DOHH2 (cell line): Measurements from ENCODE around the gene CDKAL1.
A peak's percentile ranks its signal among the peaks of the same experiment; 100 is the strongest.

Experiments used
- H3F3A ChIP-seq: fragments of 200-600 bp; sonication (generic), shearing (Covaris generic); 2 replicates; pipeline ENCODE4 v1.6.0; 2016; ENCODE audit warnings: antibody characterized with exemption, mild to moderate bottlenecking; ENCODE audit not compliant: control insufficient read depth, insufficient read depth
- H3K27ac ChIP-seq: fragments of 200-600 bp; sonication (generic); 2 replicates; pipeline ENCODE4 v1.5.1; 2014; ENCODE audit warnings: low read depth, mild to moderate bottlenecking, low read length, moderate library complexity
- H3K27me3 ChIP-seq: fragments of 200-600 bp; sonication (generic); 2 replicates; pipeline ENCODE4 v1.6.1; 2014; ENCODE audit warnings: mild to moderate bottlenecking, low read length, mixed read lengths; ENCODE audit not compliant: control insufficient read depth
- H3K36me3 ChIP-seq: fragments of 200-600 bp; sonication (generic); 2 replicates; pipeline ENCODE4 v1.6.1; 2014; ENCODE audit warnings: mild to moderate bottlenecking, low read length, moderate library complexity, mixed read lengths; ENCODE audit not compliant: control insufficient read depth
- H3K4me1 ChIP-seq: fragments of 200-600 bp; sonication (generic); 2 replicates; pipeline ENCODE4 v1.6.1; 2014; ENCODE audit warnings: mild to moderate bottlenecking, low read length, mixed read lengths; ENCODE audit not compliant: control insufficient read depth
- H3K4me2 ChIP-seq: fragments of 200-600 bp; sonication (generic); 2 replicates; pipeline ENCODE4 v1.6.0; 2014; ENCODE audit warnings: mild to moderate bottlenecking, low read length, moderate library complexity
- H3K4me3 ChIP-seq: fragments of 200-600 bp; sonication (generic); 2 replicates; pipeline ENCODE4 v1.5.1; 2014; ENCODE audit warnings: mild to moderate bottlenecking, low read length, mixed read lengths
- H3K79me2 ChIP-seq: fragments of 200-600 bp; sonication (generic); 2 replicates; pipeline ENCODE4 v1.6.1; 2014; ENCODE audit warnings: mild to moderate bottlenecking, low read length, mixed read lengths; ENCODE audit not compliant: control insufficient read depth
- H3K9me2 ChIP-seq: fragments of 200-600 bp; sonication (generic); replicated peaks from 2 replicates; pipeline ENCODE4 v1.6.1; 2014; ENCODE audit warnings: mild to moderate bottlenecking, low read length, mixed read lengths; ENCODE audit not compliant: control insufficient read depth
- H3K9me3 ChIP-seq: fragments of 200-600 bp; sonication (generic); 2 replicates; pipeline ENCODE4 v1.6.1; 2014; ENCODE audit warnings: antibody characterized with exemption, low read length, mixed read lengths; ENCODE audit not compliant: control insufficient read depth, insufficient read depth
- H4K20me1 ChIP-seq: fragments of 200-600 bp; sonication (generic); 2 replicates; pipeline ENCODE4 v1.6.0; 2014; ENCODE audit warnings: low read depth, mild to moderate bottlenecking, antibody characterized with exemption, low read length, moderate library complexity; ENCODE audit not compliant: control insufficient read depth, insufficient read depth
- EZH2phosphoT487 ChIP-seq: fragments of 200-600 bp; sonication (generic); IDR thresholded peaks from 2 replicates; pipeline ENCODE4 v1.6.1; 2017; ENCODE audit warnings: borderline replicate concordance, mild to moderate bottlenecking, antibody characterized with exemption, low read length, moderate library complexity, mixed read lengths
- TF ChIP-seq, protein P1 (sequence below): fragments of 200-600 bp; sonication (generic); IDR thresholded peaks from one replicate; pipeline ENCODE4 v1.5.1; 2014; ENCODE audit warnings: antibody characterized with exemption, mild to moderate bottlenecking, low read depth, low read length; ENCODE audit not compliant: poor library complexity, severe bottlenecking

CDKAL1 gene

DNA sequence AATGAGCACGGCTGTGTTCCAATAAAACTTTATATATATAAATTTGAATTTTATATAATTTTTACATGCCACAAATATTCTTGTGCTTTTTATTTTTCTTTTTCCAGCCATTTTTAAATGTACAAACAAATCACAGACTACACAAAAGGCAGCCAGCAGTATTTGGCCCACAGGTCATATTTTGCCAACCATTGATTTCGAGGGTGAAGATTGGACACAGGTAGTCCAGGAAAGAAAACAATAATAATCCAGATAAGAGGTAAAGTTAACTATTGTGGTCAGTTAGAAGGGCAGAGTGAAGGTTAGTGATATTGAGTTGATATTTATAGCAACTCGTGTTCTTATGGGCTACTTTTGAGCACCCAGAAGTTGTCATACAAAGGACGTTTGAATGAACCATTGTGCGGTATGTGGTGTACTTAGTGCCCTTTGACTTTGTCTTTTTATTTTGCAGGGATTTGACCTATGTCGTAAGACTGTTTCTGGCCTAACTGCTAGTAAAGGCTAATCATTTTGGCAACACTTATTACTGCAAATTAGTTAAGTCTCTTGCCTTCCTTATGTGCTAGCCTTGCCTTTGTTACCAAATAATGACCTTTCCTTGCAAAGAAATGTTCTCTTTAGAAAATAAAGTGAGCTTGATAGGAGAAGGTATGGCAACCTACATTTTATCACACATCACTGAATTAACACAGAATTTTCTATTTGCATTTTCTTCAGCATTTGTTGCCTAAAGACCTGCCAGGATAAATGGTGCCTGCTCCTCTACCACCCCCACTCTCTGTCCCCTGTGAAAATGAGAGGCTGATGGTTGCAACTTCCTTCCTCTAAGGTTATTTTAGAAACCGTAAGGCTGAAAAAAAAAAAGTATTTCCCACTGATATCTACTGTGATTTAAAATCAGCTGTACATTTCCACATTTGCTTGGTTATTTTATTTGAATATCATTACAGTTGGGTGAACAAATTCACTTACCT, 565.4 kb downstream of the CDKAL1 start:
- Histone ChIP-seq H3K36me3 (no peaks in the 10 kb centered on the region), H3K9me3 (no peaks in the 10 kb centered on the region), H3K4me1 (peaks cover 11% of the 10 kb centered on the region), H3K4me2 (peak overlapping the region; percentile 25), H3K79me2 (no peaks in the 10 kb centered on the region), H3K4me3 (no peak overlapping the region), H3K27ac (no peak overlapping the region), H4K20me1 (no peaks in the 10 kb centered on the region), H3K27me3 (no peaks in the 10 kb centered on the region), H3F3A (no peaks in the 10 kb centered on the region), H3K9me2 (no peaks in the 10 kb centered on the region)
- TF ChIP-seq, protein P1, sequence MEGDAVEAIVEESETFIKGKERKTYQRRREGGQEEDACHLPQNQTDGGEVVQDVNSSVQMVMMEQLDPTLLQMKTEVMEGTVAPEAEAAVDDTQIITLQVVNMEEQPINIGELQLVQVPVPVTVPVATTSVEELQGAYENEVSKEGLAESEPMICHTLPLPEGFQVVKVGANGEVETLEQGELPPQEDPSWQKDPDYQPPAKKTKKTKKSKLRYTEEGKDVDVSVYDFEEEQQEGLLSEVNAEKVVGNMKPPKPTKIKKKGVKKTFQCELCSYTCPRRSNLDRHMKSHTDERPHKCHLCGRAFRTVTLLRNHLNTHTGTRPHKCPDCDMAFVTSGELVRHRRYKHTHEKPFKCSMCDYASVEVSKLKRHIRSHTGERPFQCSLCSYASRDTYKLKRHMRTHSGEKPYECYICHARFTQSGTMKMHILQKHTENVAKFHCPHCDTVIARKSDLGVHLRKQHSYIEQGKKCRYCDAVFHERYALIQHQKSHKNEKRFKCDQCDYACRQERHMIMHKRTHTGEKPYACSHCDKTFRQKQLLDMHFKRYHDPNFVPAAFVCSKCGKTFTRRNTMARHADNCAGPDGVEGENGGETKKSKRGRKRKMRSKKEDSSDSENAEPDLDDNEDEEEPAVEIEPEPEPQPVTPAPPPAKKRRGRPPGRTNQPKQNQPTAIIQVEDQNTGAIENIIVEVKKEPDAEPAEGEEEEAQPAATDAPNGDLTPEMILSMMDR: no peak
- TF ChIP-seq EZH2phosphoT487: no peak

DNA sequence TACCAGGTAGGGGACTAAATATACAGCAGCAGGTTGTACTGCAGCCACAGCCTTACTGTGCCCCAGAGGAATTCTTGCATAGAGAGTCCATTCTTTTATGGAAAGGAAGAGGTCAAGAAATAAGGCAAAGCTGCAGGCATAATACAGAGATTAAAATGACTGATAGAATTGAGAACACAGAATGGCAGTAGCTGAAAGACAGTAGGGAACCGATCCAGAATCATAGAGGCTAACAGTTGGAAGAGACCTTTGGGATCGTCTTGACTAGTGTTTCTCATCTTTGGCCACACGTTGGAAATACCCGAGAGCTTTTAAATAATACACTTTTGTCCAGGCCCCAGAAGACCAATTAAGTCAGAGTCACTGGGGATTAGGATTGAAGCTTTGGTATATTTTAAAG, 566.7 kb downstream of the CDKAL1 start:
- no peak for TF ChIP-seq EZH2phosphoT487
- TF ChIP-seq, protein P1: no peak
- no peaks in the 10 kb centered on the region for H3F3A ChIP-seq
- no peaks in the 10 kb centered on the region for H3K9me3 ChIP-seq
- no peaks in the 10 kb centered on the region for H4K20me1 ChIP-seq
- H3K4me1 ChIP-seq: peaks cover 11% of the 10 kb centered on the region
- H3K36me3 ChIP-seq: no peaks in the 10 kb centered on the region
- H3K4me2 ChIP-seq: no peak overlapping the region
- no peaks in the 10 kb centered on the region for H3K27me3 ChIP-seq
- H3K4me3 ChIP-seq: no peak overlapping the region
- no peak overlapping the region for H3K27ac ChIP-seq
- no peaks in the 10 kb centered on the region for H3K79me2 ChIP-seq
- H3K9me2 ChIP-seq: no peaks in the 10 kb centered on the region

DNA sequence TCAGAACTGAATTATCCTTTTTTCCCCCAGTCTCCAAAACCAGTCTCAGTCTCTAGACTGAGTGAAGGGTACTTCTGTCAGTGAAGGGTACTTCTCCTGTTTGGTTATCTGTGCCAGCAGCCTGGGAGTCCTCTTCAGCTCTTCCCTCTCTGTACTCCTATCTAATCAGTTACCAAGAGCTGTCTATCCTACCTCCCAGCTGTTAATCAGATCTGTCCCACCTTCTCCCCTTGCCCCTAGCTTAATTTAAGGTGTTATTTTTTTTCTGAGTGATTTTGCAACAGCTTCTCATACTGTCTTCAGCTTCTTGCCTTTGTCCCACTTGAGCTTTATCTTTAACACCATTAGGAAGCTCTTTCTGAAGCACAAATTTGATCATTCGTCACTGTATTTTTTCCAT, 567.4 kb downstream of the CDKAL1 start:
- no peaks in the 10 kb centered on the region for H3F3A ChIP-seq
- no peak overlapping the region for H3K4me3 ChIP-seq
- peaks cover 11% of the 10 kb centered on the region for H3K4me1 ChIP-seq
- no peaks in the 10 kb centered on the region for H3K79me2 ChIP-seq
- H3K27me3 ChIP-seq: no peaks in the 10 kb centered on the region
- H3K27ac ChIP-seq: no peak overlapping the region
- TF ChIP-seq, protein P1: no peak
- no peak for TF ChIP-seq EZH2phosphoT487
- H3K4me2 ChIP-seq: no peak overlapping the region
- H4K20me1 ChIP-seq: no peaks in the 10 kb centered on the region
- no peaks in the 10 kb centered on the region for H3K9me2 ChIP-seq
- H3K9me3 ChIP-seq: no peaks in the 10 kb centered on the region
- H3K36me3 ChIP-seq: no peaks in the 10 kb centered on the region
